K562 (cell line): ENCODE measurements around the gene CAPN7. TPM values are rescaled to one million over a fixed set of nuclear protein-coding genes. Genes with fewer than 3 reads are reported as not detected.

ENCODE experiments used
- ATAC-seq: fragments of 200-7000 bp; cut with Tn5 transposase; 3 replicates; pipeline ENCODE4 v1.9.1; 2020; ENCODE audit warnings: moderate library complexity
- BruUV-seq: library from RNA; stranded (reverse); fragments of 400-500 nt; replicated peaks from 2 replicates; lab custom pipeline; 2021; lab: Mats Ljungman, UMichigan
- CTCF ChIA-PET: fragments of 300-600 bp; formaldehyde crosslinking; extraction: SDS; loops from one replicate; lab custom pipeline; 2021; ENCODE audit warnings: low intra/inter-chr PET ratio; lab: Yijun Ruan, JAX
- POLR2A ChIA-PET: fragments of 300-600, 350-650 bp; sonication (Branson Sonifier 250); formaldehyde crosslinking; extraction: SDS; loops from one replicate; lab custom pipeline; 2021; ENCODE audit warnings: antibody characterized with exemption, inconsistent platforms; lab: Yijun Ruan, JAX
- DNase-seq, 4 experiments: peaks; one replicate each; pipeline versions ENCODE4 v3.0.0 to v3.0.0-alpha.2; 2011 to 2018; ENCODE audit warnings: low spot score in 3 of 4, mixed read lengths in 3 of 4; ENCODE audit errors: extremely low read depth in 1 of 4
- FAIRE-seq: peaks from 2 replicates; lab custom pipeline; 2011; peaks lifted over from hg19 to GRCh38; lab: Jason Lieb, UNC
- H2AFZ ChIP-seq: 2 replicates; pipeline ENCODE4 v1.6.0; 2011; ENCODE audit warnings: low read depth, low read length, control low read depth, inconsistent platforms
- H3K27ac ChIP-seq: fragments of 200-600 bp; 3 replicates; pipeline ENCODE4 v1.8.0; 2011; ENCODE audit warnings: low read depth, mild to moderate bottlenecking, control low read depth, inconsistent platforms, low read length, moderate library complexity, mixed read lengths; ENCODE audit errors: extremely low read depth
- H3K27me3 ChIP-seq, 2 experiments: fragments of 300-600 bp in 1 of 2; 2 replicates in 1 of 2; 3 replicates in 1 of 2; pipeline versions ENCODE4 v1.6.0 to v1.8.0; 2011; ENCODE audit warnings: inconsistent platforms in 2 of 2, low read length in 2 of 2, mild to moderate bottlenecking in 1 of 2, mixed read lengths in 1 of 2, moderate library complexity in 1 of 2; ENCODE audit not compliant: control insufficient read depth in 2 of 2, insufficient read depth in 2 of 2
- H3K36me3 ChIP-seq: fragments of 300-600 bp; 3 replicates; pipeline ENCODE4 v1.8.0; 2011; ENCODE audit warnings: mild to moderate bottlenecking, low read length, inconsistent platforms; ENCODE audit not compliant: control insufficient read depth, insufficient read depth
- H3K4me1 ChIP-seq, 2 experiments: fragments of 200-600 bp in 1 of 2; replicated peaks in 1 of 2; 2 replicates in 1 of 2; 3 replicates in 1 of 2; pipeline versions ENCODE4 v1.5.1 to v1.8.0; 2011; ENCODE audit warnings: inconsistent platforms in 2 of 2, low read length in 2 of 2, mild to moderate bottlenecking in 1 of 2, mixed read lengths in 1 of 2, moderate library complexity in 1 of 2; ENCODE audit not compliant: control insufficient read depth in 2 of 2, insufficient read depth in 2 of 2
- H3K4me2 ChIP-seq: 2 replicates; pipeline ENCODE4 v1.6.1; 2011; ENCODE audit warnings: low read length, control low read depth, inconsistent platforms, mixed read lengths; ENCODE audit not compliant: insufficient read depth
- H3K4me3 ChIP-seq: fragments of 200-600 bp; sonication (generic), shearing (Covaris generic); 2 replicates; pipeline ENCODE4 v1.5.1; 2016; ENCODE audit warnings: control low read depth, inconsistent platforms
- H3K79me2 ChIP-seq: fragments of 200-600 bp; 3 replicates; pipeline ENCODE4 v1.8.0; 2011; ENCODE audit warnings: low read length, inconsistent platforms; ENCODE audit not compliant: control insufficient read depth, insufficient read depth
- H3K9ac ChIP-seq, 2 experiments: 2 replicates each; pipeline versions ENCODE4 v1.6.0 to v1.6.1; 2011; ENCODE audit warnings: low read depth in 2 of 2, low read length in 2 of 2, control low read depth in 1 of 2, inconsistent platforms in 1 of 2, mild to moderate bottlenecking in 1 of 2, mixed read lengths in 1 of 2; ENCODE audit not compliant: insufficient read depth in 1 of 2
- H3K9me1 ChIP-seq: one replicate; pipeline ENCODE4 v1.6.0; 2011; ENCODE audit warnings: inconsistent platforms, mild to moderate bottlenecking, low read length, moderate library complexity; ENCODE audit not compliant: control insufficient read depth, insufficient read depth
- H3K9me3 ChIP-seq: replicated peaks from 2 replicates; pipeline ENCODE4 v1.5.1; 2011; ENCODE audit warnings: low read depth, low read length, inconsistent platforms; ENCODE audit not compliant: control insufficient read depth, insufficient read depth
- H4K20me1 ChIP-seq: replicated peaks from 2 replicates; pipeline ENCODE4 v1.6.1; 2011; ENCODE audit warnings: low read length, inconsistent platforms, mixed read lengths; ENCODE audit not compliant: control insufficient read depth, insufficient read depth
- C11orf30 ChIP-seq: fragments of 450-650 bp; IDR thresholded peaks from 2 replicates; pipeline ENCODE4 v1.6.1; 2016; ENCODE audit warnings: low read depth, mild to moderate bottlenecking
- CBX5 ChIP-seq: IDR thresholded peaks from 2 replicates; pipeline ENCODE4 v1.6.1; 2014; ENCODE audit warnings: low read depth, borderline replicate concordance
- DACH1 ChIP-seq: fragments of 450-650 bp; IDR thresholded peaks from 2 replicates; pipeline ENCODE4 v1.6.1; 2018; ENCODE audit not compliant: partially characterized antibody
- FOXP1 ChIP-seq: sonication (generic); formaldehyde crosslinking; IDR thresholded peaks from 2 replicates; pipeline ENCODE4 v1.8.0; 2022; ENCODE audit warnings: mild to moderate bottlenecking, missing genetic modification reagents
- MAFF ChIP-seq: IDR thresholded peaks from 2 replicates; pipeline ENCODE4 v1.6.1; 2012; ENCODE audit warnings: low read length, improper control_type of control experiment
- MAFG ChIP-seq: fragments of 450-650 bp; conservative IDR thresholded peaks from 2 replicates; pipeline ENCODE4 v1.6.1; 2016; ENCODE audit warnings: missing genetic modification characterization, missing compliant biosample characterization
- MAFK ChIP-seq: IDR thresholded peaks from 2 replicates; pipeline ENCODE4 v1.6.1; 2011; ENCODE audit warnings: low read length, improper control_type of control experiment
- POLR3G ChIP-seq: IDR thresholded peaks from 2 replicates; pipeline ENCODE4 v1.6.1; 2011; ENCODE audit not compliant: insufficient read length, insufficient replicate concordance; ENCODE audit errors: extremely low read depth
- TCF7L2 ChIP-seq: fragments of 150-350 bp; IDR thresholded peaks from 2 replicates; pipeline ENCODE4 v1.6.1; 2016; ENCODE audit warnings: low read depth, mild to moderate bottlenecking, low read length, moderate library complexity
- ZNF175 ChIP-seq: fragments of 200-800 bp; sonication (Bioruptor generic); IDR thresholded peaks from 2 replicates; pipeline ENCODE4 v1.6.1; 2016; ENCODE audit warnings: low read depth, mild to moderate bottlenecking, missing genetic modification characterization, missing compliant biosample characterization
- ZNF232 ChIP-seq: sonication (generic); formaldehyde crosslinking; IDR thresholded peaks from 2 replicates; pipeline ENCODE4 v1.8.0; 2022; ENCODE audit warnings: mild to moderate bottlenecking, missing genetic modification reagents
- ZNF316 ChIP-seq: fragments of 450-650 bp; IDR thresholded peaks from 2 replicates; pipeline ENCODE4 v1.6.1; 2016
- in situ Hi-C: fragments of 300-500 bp; cut with MboI; formaldehyde crosslinking; loops from 4 replicates; pipeline ENCODE4 v1.15.0; 2018; ENCODE audit warnings: inconsistent platforms, mixed read lengths
- intact Hi-C: fragments of 100-400 bp; cut with micrococcal nuclease; formaldehyde crosslinking; loops from 2 replicates; pipeline ENCODE4 v1.14.2; 2022
- polyA plus RNA-seq, 8 experiments: library from polyadenylated mRNA; depleted of rRNA in 4 of 8; stranded (reverse) in 5 of 8; unstranded in 3 of 8; fragments of >200 nt; fragmentation: Nextera tagmentation in 2 of 8; fragmentation: Illumina TruSeq in 1 of 8; extraction: Ambion mirVana in 2 of 8; extraction: Trizol in 1 of 8; gene quantifications; 2 replicates each; pipeline versions ENCODE4 v1.2.1 to v1.2.3, GENCODE V29; 2011 to 2014; ENCODE audit warnings: inconsistent platforms in 1 of 8, missing spikeins in 1 of 8
- total RNA-seq, 7 experiments: library from RNA; depleted of rRNA in 6 of 7; stranded (reverse); fragments of >200 nt in 6 of 7; fragmentation: Illumina TruSeq in 2 of 7; extraction: Trizol in 2 of 7; gene quantifications; 2 replicates each; pipeline versions ENCODE4 v1.2.1 to v1.2.3, GENCODE V29; 2011 to 2021; ENCODE audit warnings: low replicate concordance in 1 of 7
- TF ChIP-seq, protein P1 (sequence below): IDR thresholded peaks from 2 replicates; pipeline ENCODE4 v1.6.1; 2011; ENCODE audit warnings: borderline replicate concordance, low read depth, mild to moderate bottlenecking, moderate library complexity, low read length; ENCODE audit not compliant: insufficient read depth, poor library complexity, severe bottlenecking
- TF ChIP-seq, protein P2 (sequence below): fragments of 450-650 bp; conservative IDR thresholded peaks from 2 replicates; pipeline ENCODE4 v1.6.1; 2016; ENCODE audit warnings: missing genetic modification characterization, low read depth, mild to moderate bottlenecking, missing compliant biosample characterization, moderate library complexity

The CAPN7 gene
- total and polyA plus RNA-seq, 9 of the 15 experiments (the other 6 are each of a cell fraction or from before 2014, with no cell fraction given), result 6.5 to 42.7 (median 32.7) TPM

DNA sequence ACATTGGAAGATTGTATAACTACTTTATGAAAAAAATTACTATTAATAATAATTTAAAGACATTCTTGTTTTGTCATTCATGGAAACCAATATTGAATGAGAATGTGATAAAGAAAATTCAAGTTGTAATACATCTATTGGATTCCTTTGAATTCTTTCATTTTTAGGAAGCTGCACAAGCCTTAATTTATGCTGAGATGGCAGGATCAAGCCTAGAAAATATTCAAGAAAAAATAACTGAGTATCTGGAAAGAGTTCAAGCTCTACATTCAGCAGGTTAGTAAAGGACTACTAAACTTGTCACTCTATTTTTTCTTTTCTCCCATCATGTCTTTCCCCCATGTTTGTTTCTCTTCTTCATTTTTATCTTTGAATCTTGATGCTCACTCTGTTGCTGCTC is 5.9 kb downstream of the CAPN7 start:
- H3K4me3 ChIP-seq, result no peak overlapping the region
- H3K4me2 ChIP-seq, result no peak overlapping the region
- intact Hi-C loops, result no loop called here
- H3K27ac ChIP-seq, result no peak overlapping the region
- H3K9me1 ChIP-seq, result no peaks in the 10 kb centered on the region
- H4K20me1 ChIP-seq, result no peaks in the 10 kb centered on the region; the same call in none of the 2 replicates
- H3K9me3 ChIP-seq, result no peaks in the 10 kb centered on the region
- peaks cover 76% of the 10 kb centered on the region for H3K36me3 ChIP-seq
- DNase-seq (no peak), FAIRE-seq (no peak), ATAC-seq (no peak)
- no peaks in the 10 kb centered on the region for H3K27me3 ChIP-seq
- ChIA-PET CTCF (no interaction called here), POLR2A (interaction anchor here (1.7 kb wide), 1 partner anchor 10 kb away, joined by 8 read pairs; no protein-coding TSS in a partner anchor)
- BruUV-seq, result no TSS peak
- in situ Hi-C loops, result loop anchor here (25.0 kb wide), 1 partner anchor 1325 kb away; no protein-coding TSS in a partner anchor
- no peak for TF ChIP-seq ZNF175 (CRISPR knock-in tag)
- no peak for TF ChIP-seq POLR3G
- peak; percentile 60 for TF ChIP-seq MAFK
- TF ChIP-seq CBX5, result no peak
- TF ChIP-seq DACH1, result no peak
- no peak for TF ChIP-seq TCF7L2
- no peak for TF ChIP-seq ZNF232 (CRISPR knock-in tag)
- TF ChIP-seq MAFF, result peak; percentile 64
- TF ChIP-seq, protein P1, sequence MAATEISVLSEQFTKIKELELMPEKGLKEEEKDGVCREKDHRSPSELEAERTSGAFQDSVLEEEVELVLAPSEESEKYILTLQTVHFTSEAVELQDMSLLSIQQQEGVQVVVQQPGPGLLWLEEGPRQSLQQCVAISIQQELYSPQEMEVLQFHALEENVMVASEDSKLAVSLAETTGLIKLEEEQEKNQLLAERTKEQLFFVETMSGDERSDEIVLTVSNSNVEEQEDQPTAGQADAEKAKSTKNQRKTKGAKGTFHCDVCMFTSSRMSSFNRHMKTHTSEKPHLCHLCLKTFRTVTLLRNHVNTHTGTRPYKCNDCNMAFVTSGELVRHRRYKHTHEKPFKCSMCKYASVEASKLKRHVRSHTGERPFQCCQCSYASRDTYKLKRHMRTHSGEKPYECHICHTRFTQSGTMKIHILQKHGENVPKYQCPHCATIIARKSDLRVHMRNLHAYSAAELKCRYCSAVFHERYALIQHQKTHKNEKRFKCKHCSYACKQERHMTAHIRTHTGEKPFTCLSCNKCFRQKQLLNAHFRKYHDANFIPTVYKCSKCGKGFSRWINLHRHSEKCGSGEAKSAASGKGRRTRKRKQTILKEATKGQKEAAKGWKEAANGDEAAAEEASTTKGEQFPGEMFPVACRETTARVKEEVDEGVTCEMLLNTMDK, result no peak
- peak; percentile 60; the same call in 1 of the 2 replicates for TF ChIP-seq MAFG (tag)
- TF ChIP-seq ZNF316, result peak; percentile 83
- TF ChIP-seq, protein P2, sequence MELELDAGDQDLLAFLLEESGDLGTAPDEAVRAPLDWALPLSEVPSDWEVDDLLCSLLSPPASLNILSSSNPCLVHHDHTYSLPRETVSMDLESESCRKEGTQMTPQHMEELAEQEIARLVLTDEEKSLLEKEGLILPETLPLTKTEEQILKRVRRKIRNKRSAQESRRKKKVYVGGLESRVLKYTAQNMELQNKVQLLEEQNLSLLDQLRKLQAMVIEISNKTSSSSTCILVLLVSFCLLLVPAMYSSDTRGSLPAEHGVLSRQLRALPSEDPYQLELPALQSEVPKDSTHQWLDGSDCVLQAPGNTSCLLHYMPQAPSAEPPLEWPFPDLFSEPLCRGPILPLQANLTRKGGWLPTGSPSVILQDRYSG (tag), result no peak
- TF ChIP-seq FOXP1 (CRISPR knock-in tag), result no peak
- peak; percentile 82 for TF ChIP-seq C11orf30
- H3K79me2 ChIP-seq, result peaks cover 42% of the 10 kb centered on the region
- H3K9ac ChIP-seq, result no peak overlapping the region
- H3K4me1 ChIP-seq, result peaks cover 4 to 6% of the 10 kb centered on the region in 2 experiments; a peak in 2 of 5 replicates
- no peak overlapping the region for H2AFZ ChIP-seq
